NCI-H2196 treated with DMSO at 0.1 percent for 48 hours (cell line): ENCODE data around the gene CA10.
A peak's percentile ranks its signal among the peaks of the same experiment; 100 is the strongest.

ENCODE experiments used
- DNase-seq: peaks from one replicate; lab custom pipeline; 2025; ENCODE audit not compliant: unreplicated experiment; lab: John Stamatoyannopoulos, UW

The CA10 gene

DNA sequence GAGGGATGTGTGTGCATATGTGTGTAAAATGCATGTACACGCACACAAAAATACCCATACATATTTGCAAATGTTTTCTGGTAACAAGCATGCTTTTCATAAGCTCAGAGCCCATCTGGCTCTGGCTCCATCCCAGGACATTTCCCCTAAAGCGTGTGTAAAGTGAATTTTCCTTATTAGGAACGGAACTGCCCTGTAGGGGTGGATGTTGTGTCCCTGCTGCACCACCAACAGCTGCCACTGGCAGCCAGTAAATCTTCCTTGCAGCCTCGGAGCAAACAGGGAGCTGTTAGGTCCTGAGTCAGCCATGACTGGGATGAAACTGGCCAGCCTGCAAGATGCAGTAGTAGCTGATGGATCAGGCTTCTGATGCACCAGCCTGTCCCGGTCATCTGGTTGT lies 504.6 kb downstream of the CA10 start:
- no peak for DNase-seq

DNA sequence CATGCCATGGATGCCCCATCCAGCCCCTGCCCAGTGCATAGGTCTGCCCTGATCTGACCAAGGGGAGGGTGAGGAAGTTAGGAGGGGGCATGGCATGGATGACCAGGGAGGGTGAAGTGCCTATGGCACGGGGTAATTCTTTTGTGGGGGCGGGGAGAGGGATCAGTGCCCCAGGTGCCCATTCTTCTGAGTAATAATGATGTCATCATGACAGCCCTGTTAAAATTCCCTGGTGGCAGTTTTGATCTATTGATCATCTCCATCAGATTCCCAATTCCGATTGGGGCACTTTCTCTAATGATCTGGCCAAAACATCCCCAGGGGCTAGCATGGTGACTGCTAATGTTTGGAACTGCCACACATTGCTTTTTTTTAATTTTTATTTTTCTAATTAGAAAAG lies 506.0 kb downstream of the CA10 start:
- no peak for DNase-seq

DNA sequence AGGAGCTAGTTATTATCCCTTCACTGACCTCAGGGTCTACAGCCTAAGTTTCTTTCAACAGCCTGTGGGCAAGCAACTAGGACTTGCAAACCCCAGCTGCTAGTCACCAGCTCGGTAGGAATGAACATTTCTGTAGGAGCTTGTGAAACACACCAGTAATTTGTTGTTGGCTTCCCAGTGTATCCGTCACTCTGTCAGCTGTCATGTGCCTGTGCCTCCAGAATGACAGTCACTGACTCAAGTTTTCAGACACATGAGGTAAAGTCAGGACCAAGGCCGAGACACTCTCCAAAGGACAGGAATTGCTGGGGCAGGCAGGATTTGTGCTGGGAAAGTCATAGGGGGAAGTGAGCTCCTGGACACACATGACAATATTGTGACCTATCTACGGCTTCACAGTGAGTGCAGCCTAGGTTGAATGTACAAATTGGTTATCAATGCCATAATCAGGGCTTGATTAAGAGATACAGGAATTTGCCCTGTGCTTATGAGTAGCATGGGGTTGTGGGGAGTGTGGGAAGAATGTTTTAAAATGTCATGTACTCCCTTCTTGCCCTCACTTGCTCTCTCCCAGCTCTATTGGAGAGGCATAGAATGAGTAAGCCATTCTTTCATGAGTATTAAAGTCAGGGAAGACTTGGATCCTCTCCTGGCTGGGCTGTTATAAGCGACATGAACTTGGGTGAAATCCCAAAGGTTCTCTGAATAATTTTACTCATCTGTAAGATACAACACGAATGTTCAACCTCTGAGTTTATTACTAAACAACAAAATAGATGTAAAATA lies 506.8 kb downstream of the CA10 start:
- no peak for DNase-seq

DNA sequence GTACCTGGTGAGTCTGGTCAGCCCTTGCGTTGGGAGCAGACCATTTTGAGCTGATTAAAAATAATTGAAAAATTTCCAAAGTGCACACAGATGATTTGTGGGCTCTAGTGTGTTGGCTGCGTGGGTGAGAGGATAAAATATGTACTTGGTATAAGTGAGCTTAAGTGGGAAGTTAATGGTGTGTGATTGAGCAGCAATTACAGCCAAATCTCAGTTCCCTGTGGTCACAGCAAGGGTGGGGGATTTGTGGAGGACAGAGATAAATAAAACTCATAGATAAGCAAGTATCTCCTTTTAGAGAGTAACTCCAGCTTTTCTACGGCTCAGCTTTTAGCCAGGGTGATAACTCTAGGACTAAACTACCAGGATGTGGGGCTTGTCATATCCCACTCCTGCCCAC lies 507.7 kb downstream of the CA10 start:
- DNase-seq, result no peak

DNA sequence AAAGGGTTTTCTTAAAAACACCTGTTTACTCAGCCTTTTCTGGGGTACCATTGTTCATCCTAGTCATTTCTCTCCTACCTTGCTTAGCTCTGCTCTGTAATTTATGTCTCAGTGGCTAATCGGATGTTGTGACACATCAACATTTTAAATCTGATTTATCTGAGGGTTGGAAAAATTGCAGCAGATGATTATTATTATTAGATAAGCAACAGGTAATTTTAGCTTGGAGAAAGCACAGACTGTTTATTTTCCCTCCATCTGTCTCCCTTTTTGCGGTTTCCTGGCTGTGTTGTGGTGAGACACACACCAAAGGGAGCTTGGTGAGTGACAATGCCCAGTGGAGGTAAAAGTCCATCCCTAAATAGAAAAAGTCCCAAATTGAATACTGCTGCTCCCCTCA lies 508.3 kb downstream of the CA10 start:
- no peak for DNase-seq

DNA sequence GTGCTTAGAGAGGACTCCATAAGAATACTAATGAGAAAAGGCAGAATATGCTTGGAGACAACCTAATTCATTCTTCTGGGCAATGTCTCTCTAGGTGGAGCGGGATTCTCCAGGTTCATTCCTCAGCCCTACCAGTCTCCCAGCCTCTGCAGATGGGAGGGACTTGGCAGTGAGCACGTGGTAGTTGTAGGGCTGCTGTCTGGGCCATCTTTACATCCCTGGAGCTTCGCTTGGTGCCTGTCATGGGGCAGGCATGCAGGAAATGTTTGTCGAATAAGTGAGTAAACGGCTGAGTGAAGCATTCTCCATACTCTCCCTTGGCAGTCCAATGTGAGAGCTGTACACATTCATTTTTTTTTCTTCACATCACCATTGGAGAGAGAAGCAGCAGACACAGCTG lies 510.7 kb downstream of the CA10 start:
- DNase-seq, result no peak

DNA sequence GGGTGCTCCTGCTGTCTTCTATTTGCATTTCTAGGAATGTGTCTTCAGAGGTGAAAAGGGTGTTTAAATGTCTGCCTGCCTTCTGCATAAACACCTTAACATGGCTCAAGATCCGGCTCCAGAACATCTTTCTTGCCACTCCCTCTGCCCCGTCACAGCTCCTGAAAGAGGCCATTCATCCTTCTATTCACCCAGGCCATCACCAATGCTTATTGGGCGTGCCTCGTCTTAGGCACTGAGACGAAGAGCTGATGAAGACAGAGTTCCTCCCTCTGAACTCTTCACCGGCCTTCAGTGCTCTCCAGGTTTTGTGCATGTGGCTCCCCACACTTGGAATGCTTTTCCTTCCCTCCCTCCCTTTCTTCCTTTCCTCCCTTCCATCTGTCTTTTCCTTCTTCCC lies 511.4 kb downstream of the CA10 start:
- no peak for DNase-seq

DNA sequence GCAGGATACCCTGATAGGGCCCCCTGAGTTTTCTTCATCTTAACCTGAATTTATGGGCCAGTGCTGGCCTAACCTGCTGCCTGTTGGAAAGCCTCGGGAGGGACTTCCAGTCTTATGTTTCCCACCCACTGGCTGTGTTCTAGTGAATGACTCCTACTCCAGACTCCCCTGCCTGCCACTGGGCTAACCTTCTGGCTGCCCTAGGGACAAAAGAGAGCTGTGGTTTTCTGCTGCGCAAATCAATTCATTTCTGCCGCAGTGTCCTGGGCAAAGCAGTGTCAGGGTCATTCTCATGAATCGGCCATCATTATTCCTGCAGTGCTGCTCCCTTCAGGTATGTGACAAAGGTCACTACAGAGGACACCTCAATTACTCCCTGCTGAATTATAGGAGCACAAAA lies 512.0 kb downstream of the CA10 start:
- no peak for DNase-seq

DNA sequence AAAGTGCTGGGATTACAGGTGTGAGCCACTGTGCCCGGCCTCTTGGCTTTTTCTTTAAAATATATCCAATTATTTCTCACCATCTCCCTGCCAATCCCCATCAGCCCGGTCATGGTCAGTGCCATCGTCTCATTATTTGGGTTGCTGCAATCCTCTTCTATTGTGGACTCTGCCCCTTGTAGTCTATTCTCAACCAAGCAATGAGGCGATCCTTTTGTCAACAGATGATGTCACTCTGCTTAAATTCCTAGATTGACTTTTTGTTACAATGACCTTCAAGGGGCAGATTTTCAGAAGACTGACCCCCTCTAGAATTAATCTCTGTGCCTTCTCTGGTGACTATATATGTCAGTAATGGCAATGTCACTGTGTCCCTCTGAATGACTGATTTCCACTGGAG lies 513.5 kb downstream of the CA10 start:
- DNase-seq, result no peak

DNA sequence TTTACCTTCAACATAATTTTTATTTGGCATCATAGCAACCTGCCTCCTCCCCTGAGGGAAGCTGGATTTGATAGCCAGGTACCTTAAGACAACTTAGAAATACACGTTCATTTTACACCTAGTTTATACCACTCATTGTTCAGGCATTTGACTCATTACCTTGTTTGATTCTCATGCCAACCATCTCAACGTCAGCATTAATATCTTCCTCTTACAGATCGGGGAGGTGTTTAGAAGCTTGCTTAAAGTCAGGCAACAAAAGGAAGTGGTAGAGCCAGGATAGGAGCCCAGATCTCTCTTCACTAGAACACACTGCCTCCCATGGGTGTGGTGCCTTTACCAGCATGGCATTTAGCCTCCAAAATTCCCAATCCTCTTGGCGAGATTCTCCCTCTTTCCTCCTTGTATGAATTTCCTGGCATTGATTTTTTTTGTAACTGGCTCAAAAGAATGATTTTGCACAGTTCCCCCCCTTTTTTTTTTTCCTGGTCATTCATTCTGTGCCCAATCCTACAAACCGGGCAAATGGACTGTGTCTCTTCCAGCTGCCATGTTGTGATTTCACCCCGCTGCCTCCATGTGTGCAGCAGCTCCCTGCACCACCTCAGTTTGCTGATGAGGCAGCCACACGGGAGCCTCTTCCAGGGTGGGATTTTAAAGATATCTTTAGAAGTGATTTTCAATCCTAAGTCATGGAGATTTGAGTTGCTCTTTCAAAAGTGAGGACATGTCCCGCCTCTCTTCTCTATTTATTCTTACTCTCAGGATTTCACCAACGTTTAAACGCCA lies 514.6 kb downstream of the CA10 start:
- no peak for DNase-seq

DNA sequence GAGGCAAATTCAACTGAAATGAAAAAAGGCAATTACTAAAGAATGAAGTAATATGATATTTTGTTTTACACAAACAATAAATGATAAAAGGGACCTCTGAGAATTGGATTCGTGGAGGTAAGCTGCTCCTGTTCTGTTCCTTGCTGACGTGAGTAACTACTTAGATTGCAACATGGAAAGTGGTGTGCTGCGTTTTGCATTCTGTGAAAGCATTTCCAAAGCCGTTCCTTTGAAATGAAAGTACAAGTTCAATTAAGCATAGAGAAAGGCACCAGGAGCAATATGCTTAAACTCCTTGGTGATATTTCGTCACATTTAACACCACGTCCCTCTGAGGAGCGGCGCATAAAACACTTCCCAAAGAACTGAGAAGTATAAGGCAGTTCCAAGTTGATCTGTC lies 516.5 kb downstream of the CA10 start:
- DNase-seq, result no peak

DNA sequence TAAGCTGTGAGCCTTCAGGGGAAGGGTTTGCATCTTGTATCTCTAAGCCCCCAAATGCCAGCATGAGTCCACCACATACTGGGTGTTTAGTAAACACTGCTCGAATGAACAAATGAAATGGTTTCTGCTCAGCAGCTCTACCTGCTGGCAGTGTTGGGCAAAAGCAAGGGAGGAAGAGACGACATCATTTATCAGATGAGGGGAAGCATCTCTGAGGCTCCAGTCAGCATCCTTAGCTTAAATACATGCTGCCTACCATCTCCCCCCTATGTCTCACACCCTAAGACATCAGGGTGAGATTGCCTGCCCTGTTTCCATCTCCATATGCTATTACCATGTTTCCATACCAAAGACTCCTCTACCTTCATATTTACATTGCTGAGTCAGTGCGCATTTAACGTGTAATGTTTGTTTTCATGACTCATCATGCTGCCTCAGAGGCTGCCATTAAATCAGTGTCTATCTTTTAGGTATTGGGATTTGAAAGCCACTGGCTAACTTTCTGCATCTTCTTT lies 518.3 kb downstream of the CA10 start:
- DNase-seq, result peak; percentile 37

DNA sequence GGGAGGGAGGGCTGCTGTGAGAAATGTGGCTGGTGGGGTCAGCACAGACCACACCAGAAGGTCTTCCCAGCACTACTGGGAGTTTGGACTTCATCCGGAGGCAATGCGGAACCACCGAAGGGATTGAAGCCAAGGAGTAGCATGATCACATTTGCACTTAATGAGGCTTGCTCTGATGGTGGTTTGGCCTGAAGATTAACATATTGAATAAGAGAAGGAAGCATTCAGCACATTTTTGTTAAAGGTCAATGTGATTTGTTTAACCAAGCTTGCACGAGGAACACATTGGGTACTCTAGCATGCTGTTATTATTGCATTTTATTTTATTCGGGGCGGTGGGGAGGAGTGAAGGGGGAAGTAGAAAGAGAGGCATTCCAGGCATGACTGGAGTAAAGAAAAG lies 519.5 kb downstream of the CA10 start:
- no peak for DNase-seq

DNA sequence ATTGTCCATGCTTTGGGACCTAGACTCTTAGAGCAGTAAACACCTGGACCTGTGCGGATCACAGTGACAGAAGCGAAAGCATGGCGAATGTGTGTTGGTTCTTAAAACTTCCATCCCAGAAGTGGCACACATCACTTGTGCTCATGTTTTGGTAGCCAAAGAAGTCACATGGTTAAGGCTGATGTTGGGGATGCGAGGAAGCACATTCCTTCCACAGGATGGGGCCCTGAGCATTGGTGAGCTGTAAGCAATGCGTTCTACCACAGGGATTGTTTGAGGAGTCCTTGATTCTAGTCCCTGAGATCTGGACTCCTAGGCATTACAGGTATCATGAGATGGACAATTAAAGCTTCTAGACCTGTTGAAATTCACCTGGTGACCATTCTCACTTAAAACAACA lies 522.2 kb downstream of the CA10 start:
- no peak for DNase-seq

DNA sequence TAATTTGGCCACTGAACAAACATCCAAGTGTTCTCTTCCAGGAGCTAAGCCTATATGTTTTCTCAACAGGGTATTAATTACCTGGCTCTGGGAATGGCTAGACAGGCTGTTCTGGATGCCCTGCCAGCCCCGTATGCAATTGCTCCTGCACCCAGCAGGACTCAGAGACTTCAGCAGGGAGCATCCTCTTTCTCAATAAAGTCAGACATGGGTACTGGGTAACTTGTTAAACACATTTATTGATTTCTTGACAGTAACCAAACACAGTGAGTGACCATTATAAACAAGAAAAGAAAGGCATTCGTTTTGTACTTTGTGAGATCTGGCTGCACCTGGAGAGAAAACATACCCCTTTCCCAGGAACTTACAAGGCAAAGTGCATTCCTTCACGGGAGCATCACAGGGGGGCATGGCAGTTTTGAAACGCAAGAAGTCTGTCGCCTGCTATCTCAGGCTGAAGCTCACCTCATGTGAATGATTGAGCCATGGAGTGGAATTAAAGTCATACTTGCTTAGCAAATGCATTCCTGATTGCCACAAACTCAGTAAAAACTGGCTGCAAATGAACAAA lies 528.3 kb downstream of the CA10 start:
- no peak for DNase-seq

DNA sequence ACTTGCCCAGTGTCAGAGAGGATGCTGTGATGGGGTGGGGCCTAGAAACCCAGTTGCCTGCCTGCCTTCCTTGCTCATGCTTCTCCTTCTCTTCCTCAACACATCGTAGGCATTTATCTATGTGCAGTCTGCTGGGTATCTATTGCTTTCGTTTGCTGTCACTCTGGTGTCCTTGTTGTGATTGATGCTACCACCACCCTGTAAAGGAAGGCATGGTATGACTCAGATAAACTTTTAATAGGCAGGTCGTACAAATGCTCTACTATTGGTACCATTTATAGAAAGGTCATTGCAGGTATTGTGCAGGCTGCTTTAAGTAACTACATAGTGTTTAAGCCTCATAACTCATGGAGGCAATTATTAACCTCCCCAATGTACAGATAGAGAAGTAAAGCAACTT lies 529.3 kb downstream of the CA10 start:
- no peak for DNase-seq

DNA sequence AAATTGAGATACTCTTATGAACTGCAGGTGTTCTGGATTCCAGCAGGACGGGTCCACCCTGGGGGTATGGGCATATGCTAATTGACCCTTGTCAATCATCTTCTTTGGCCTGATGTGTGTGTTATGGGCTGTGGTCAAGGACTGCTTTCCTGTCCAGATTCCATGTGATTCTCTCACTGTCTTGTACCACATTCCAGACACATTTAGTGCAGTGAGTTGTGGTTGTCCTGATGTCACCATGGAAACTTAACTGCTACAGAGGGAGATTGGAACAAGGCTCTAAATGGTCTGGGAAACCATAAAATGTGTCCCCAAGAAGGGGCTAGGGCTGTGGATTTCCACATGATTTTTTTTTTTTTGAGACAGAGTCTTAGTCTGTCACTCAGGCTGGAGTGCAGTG lies 530.7 kb downstream of the CA10 start:
- no peak for DNase-seq

DNA sequence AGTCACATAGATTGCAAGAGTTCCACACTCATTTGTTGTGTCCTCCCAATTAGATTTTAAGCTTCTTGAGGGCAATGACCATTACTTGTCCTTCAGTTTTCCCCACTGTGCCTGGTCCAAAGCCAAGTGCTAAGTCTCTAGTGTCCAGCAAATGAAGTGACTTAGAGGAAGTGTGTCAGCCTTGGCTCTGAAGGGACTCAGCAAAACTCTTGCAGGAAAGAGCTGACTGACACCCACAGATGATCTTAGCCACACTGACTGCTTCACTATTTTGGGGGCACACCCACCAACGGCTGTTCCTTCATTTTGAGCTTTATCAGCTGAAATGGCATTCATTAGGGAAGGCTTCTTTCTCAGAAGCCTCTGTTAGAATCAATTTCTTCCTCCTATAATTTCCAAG lies 540.0 kb downstream of the CA10 start:
- DNase-seq, result no peak

DNA sequence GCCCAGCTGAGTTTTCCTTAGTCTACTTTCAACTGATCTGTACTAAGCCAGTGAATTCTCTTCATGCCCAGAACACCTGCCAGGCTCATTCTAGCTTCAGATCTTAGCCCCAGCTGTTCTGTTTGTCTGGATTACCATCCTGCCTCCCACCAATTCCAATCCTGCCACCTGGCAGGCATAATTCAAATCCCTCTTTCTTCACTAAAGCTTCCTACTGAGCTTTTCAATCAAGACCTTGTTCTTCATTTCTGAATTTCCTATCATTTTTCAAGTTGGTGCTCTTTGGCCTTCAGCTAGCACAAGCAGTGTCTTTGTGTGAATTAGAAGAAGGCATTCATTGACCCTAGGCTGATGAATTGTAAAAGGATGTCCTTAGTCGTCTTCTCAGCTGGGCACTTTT lies 540.5 kb downstream of the CA10 start:
- no peak for DNase-seq

DNA sequence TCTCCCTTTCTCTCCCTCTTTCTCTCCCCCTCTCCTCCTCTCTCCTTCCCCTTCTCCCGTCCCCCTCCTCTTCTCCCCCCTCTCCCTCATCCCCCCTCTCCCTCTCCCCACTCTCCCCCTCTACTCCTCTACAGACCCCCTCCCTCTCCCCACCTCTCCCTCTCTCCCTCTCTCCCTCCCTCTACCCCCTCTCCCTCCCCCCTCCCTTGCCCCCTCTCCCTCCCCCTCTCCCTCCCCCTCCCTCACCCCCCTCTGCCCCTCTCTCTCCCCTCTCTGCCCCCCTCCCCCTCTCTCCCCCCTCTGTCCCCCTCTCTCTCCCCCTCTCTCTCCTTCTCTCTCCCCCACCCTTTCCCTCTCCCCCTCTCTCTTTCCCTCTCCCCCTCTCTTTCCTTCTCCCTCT lies 545.3 kb downstream of the CA10 start:
- DNase-seq, result no peak

DNA sequence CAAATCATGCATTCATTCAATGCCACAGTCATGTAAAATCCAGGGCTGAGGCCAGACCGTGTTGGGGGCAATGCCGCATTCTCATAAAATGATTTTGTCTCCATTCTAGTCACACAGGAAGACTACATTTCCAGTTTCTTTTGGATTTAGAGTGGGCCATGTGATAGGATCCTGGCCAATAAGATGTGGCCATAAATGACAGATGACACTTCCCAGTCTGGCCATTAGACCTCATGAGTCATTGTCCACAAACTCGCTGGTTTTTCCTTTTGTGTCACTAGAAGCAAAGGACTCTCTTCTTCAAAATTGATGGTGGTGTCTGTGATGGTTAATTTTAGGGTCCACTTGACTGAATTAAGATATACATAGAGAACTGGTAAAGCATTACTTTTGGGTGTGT lies 545.8 kb downstream of the CA10 start:
- DNase-seq, result no peak

DNA sequence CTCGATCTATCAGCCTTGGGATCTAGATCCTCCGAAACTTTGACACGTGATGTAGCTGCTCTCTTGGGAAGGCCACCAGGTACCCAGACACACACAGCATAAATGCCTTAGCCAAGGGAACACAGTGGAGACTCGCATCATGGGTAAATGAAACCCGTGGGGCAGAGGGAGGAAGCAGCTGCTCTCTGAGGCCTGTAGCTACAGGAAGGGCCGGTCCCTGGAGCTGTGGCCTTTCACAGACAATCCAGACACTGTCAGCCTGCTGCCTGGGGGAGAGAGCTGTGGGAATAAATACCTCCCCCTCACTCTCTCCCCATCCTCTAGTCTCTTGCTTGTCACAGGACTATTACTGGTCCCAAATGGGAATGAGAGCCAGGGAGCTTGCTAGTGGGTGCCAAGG lies 546.9 kb downstream of the CA10 start:
- no peak for DNase-seq
